Cardiac fibroblast (primary cell): ENCODE data around the gene ZNF438.

Source experiments
- DNase-seq, 2 donors: peaks; one replicate each; pipeline versions ENCODE4 v3.0.0 to v3.0.0-alpha.2; 2010; ENCODE audit warnings: low read depth in 2 of 2
- H3K4me3 ChIP-seq, 2 donors: replicated peaks in 1 of 2; 1 replicate in 1 of 2; 2 replicates in 1 of 2; pipeline ENCODE4 v1.5.1; 2011; ENCODE audit warnings: low read depth in 2 of 2, low read length in 2 of 2, mild to moderate bottlenecking in 2 of 2, moderate library complexity in 1 of 2
- CTCF ChIP-seq: IDR thresholded peaks from one replicate; pipeline ENCODE4 v1.5.1; 2011; ENCODE audit warnings: low read depth, mild to moderate bottlenecking, low read length, inconsistent platforms

Gene ZNF438

DNA sequence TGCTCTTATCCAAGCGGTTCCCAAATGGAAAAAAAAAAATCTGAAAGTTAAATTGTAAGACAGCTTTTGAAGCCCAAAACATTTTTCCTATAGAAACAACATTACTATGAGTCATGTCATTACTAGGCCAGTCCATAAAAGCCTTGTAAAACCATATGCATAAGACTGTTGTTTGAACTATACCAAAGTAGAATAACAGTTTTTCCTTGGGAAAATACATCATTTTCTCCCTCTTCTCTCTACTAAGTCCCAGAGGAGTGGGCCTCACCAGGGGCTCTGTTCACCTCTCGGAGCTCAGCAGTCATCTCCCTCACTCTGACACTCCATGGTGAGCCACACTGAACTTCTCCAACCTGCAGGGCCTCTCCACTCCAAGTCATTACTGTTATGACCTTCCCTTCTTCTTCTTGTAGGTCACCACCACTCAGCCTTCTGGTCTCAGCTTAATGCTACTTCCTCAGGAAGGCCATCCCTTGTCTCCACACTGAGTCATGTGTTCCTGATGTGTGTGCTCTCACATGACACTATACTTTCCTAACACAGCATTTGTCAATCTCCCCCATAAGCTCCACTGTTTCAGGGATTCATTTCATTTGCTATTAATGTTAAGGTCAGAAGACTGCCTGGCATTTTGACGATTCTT, 32.5 kb downstream of the ZNF438 start:
- DNase-seq: peak; percentile 42 to 72
- no peak overlapping the region for H3K4me3 ChIP-seq
- TF ChIP-seq CTCF: no peak

DNA sequence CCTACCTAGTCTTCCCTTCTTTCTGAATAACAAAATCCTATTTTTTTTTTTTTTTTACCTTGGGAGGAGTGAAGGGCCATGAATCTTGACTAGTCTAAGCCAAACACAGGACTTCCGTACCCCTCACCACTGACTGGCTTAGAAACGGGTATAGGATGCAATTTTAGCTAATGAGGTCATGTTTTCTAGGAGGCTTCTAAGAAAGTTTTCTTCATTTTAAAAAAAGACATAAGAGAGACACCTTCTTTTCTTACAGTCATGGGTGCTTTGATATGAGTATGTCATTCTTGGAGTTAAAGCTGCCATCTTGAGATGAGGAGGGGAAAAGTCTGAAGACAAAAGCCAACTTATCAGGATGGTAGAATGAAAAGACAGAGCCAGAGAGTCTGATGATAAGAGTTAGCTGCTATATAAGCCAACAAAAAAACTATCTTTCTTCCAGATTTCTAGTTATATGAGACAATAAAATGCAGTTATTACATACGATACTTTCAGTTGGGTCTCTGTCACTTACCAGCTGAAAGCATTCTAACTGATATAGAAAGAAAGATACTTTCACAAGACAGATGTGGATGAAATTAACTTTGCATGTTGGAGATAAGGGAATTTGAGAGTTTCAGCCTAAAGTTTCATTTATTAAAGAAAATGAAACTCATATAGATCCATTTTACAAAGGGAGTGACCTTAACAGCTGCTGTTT, 34.0 kb downstream of the ZNF438 start:
- DNase-seq: no peak
- no peak for TF ChIP-seq CTCF
- H3K4me3 ChIP-seq: no peak overlapping the region

DNA sequence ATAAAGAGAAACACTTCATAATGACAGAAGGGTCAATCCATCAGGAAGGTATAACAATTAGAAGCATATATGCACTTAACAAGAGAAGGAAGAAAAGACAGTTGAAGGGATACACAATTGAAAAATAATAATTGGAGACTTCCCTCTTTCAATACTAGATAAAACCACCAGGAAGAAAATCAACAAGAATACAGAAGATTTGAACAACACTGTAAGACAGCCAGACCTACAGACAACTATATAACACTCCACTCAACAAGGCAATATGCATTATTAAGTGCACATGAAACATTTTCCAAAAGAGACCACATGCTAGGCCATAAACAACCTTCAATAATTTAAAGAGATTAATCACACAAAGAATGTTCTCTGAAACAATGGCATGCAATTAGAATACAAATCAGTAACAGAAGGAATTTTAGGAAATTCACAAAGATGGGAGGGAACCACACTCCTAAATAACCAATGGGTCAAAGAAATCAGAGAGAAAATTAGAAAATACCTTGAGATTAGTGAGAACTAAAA, 35.1 kb downstream of the ZNF438 start:
- no peak for DNase-seq
- H3K4me3 ChIP-seq: no peak overlapping the region
- no peak for TF ChIP-seq CTCF

GRCh38 chr10:30995081-30995770, 36.4 kb downstream of the ZNF438 start:
- TF ChIP-seq CTCF: no peak
- H3K4me3 ChIP-seq: no peak overlapping the region
- DNase-seq: no peak

DNA sequence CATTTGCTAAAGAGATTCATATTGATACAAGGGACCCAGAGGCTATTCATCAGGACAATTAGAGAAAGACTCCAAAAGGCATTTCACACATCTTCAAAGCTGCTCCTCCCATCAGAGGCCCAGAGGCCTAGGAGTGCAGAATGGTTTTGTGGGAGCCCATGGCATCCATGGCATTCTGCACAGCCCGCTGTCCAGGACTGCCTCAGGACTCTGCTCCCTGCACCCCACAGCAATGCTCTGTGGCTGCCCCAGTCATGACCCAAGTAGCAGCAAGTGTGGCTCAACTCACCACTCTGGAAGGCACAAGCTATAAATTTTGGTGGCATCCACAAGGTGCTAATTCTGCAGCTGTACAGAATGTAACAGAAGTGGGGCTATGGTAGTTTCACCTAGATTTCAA, 38.5 kb downstream of the ZNF438 start:
- H3K4me3 ChIP-seq: no peak overlapping the region
- no peak for DNase-seq
- TF ChIP-seq CTCF: no peak

DNA sequence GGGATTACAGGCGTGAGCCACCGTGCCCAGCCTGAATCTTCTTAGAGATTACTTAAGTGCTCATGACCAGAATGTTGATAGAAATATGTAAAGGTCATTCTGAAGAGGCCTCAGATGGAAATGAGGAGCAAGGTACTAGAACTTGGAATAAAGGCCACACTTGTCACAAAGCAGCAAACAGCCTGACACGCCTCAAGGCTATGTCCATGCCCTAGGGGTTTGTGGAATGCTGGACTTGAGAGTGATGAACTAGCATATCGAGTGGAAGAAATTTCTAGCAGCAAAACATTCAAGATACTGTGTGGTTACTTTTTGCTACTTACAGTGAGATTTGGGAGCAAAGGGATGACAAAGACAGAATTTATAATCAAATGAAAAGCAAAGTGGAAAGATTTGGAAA, 39.0 kb downstream of the ZNF438 start:
- H3K4me3 ChIP-seq: no peak overlapping the region
- no peak for DNase-seq
- TF ChIP-seq CTCF: no peak
